Testis (tissue), 3 donors: ENCODE results near the gene OCSTAMP. TPM values are rescaled to one million over a fixed set of nuclear protein-coding genes. Genes with fewer than 3 reads are reported as not detected.

Experiments used
- DNase-seq: peaks from one replicate; pipeline ENCODE4 v3.0.0-alpha.2; 2019
- H3K27ac ChIP-seq, 2 donors: fragments of 200-600 bp; sonication (generic); one replicate each; pipeline ENCODE4 v1.5.1; 2019
- H3K27me3 ChIP-seq: fragments of 200-600 bp; sonication (generic); one replicate; pipeline ENCODE4 v1.5.1; 2019
- H3K36me3 ChIP-seq: fragments of 200-600 bp; sonication (generic); one replicate; pipeline ENCODE4 v1.5.1; 2017; ENCODE audit warnings: low read depth; ENCODE audit errors: missing control alignments
- H3K4me1 ChIP-seq: fragments of 200-600 bp; sonication (generic); one replicate; pipeline ENCODE4 v1.5.1; 2019
- H3K4me3 ChIP-seq, 2 donors: fragments of 200-600 bp; sonication (generic); one replicate each; pipeline ENCODE4 v1.5.1; 2017 to 2019
- H3K9me3 ChIP-seq: fragments of 200-600 bp; sonication (generic); one replicate; pipeline ENCODE4 v1.5.1; 2017
- CTCF ChIP-seq, 3 experiments: fragments of 450-650 bp in 2 of 3; fragments of 200-600 bp in 1 of 3; sonication (generic) in 1 of 3; IDR thresholded peaks; one replicate each; pipeline ENCODE4 v1.5.1; 2016 to 2019; ENCODE audit warnings: antibody characterized with exemption in 3 of 3, mild to moderate bottlenecking in 2 of 3, moderate library complexity in 1 of 3
- POLR2A ChIP-seq: fragments of 450-650 bp; IDR thresholded peaks from one replicate; pipeline ENCODE4 v1.6.1; 2017; ENCODE audit warnings: antibody characterized with exemption, mild to moderate bottlenecking, moderate library complexity
- WGBS, 2 donors: methylation state at CpG; one replicate each; pipeline ENCODE4 v1.1.5; 2018; 5-methylcytosine and 5-hydroxymethylcytosine counted together
- intact Hi-C: fragments of 100-400 bp; cut with DNase I; formaldehyde crosslinking; loops from one replicate; pipeline ENCODE4 v1.15.1; 2023; ENCODE audit warnings: low total_unique reads
- polyA plus RNA-seq: library from polyadenylated mRNA; stranded (reverse); fragments of 350-450 nt; fragmentation: Illumina TruSeq; extraction: RNeasy Lipid Tissue Mini Kit (QIAGEN cat#74804); gene quantifications from one replicate; pipeline ENCODE4 v1.2.3, GENCODE V29; 2014; ENCODE audit warnings: low read depth, low replicate concordance; ENCODE audit not compliant: insufficient read depth
- total RNA-seq, 2 donors: library from RNA; depleted of rRNA; stranded (reverse); fragments of >200 nt; gene quantifications; one replicate each; pipeline ENCODE4 v1.2.3, GENCODE V29; 2016

OCSTAMP gene
- total and polyA plus RNA-seq, 3 donors from 2014 or later, result 0.25 to 0.56 TPM; not detected in 1

GRCh38 chr20:46546298-46546697, 4.2 kb downstream of the OCSTAMP start:
- TF ChIP-seq CTCF (IDR thresholded peaks at IDR 0.05) (no peak), POLR2A (no peak)
- Histone ChIP-seq H3K4me1 (peaks cover 11% of the 10 kb centered on the region), H3K27ac (no peak overlapping the region), H3K27me3 (no peaks in the 10 kb centered on the region), H3K9me3 (no peaks in the 10 kb centered on the region), H3K4me3 (no peak overlapping the region), H3K36me3 (no peaks in the 10 kb centered on the region)
- DNase-seq, result peak; percentile 65
- WGBS, 2 donors, result 65 to 66% methylated on average over 3 of the region's 3 CpGs
- intact Hi-C loops, result no loop called here

GRCh38 chr20:46545827-46546138, 4.7 kb downstream of the OCSTAMP start:
- Histone ChIP-seq H3K9me3 (no peaks in the 10 kb centered on the region), H3K27me3 (no peaks in the 10 kb centered on the region), H3K36me3 (no peaks in the 10 kb centered on the region), H3K27ac (no peak overlapping the region), H3K4me1 (peaks cover 11% of the 10 kb centered on the region), H3K4me3 (no peak overlapping the region)
- 87% methylated on average over 9 of the region's 9 CpGs; no CpG with 5 or more reads in 1 of the 2 donors for WGBS, 2 donors
- intact Hi-C loops, result no loop called here
- TF ChIP-seq CTCF (IDR thresholded peaks at IDR 0.05) (no peak), POLR2A (no peak)
- no peak for DNase-seq

GRCh38 chr20:46545077-46545826, 5.2 kb downstream of the OCSTAMP start:
- no peak for DNase-seq
- Histone ChIP-seq H3K4me3 (no peak overlapping the region), H3K27me3 (no peaks in the 10 kb centered on the region), H3K9me3 (no peaks in the 10 kb centered on the region), H3K27ac (no peak overlapping the region), H3K4me1 (peaks cover 11% of the 10 kb centered on the region), H3K36me3 (no peaks in the 10 kb centered on the region)
- TF ChIP-seq CTCF (IDR thresholded peaks at IDR 0.05), result no peak
- TF ChIP-seq POLR2A, result no peak
- intact Hi-C loops, result no loop called here
- WGBS, 2 donors, result 86 to 89% methylated on average over 10 to 14 of the region's 14 CpGs

GRCh38 chr20:46544576-46544975, 5.9 kb downstream of the OCSTAMP start:
- no peaks in the 10 kb centered on the region for H3K36me3 ChIP-seq
- TF ChIP-seq CTCF (IDR thresholded peaks at IDR 0.05) (no peak), POLR2A (no peak)
- no peak for DNase-seq
- no peak overlapping the region for H3K4me3 ChIP-seq
- intact Hi-C loops, result no loop called here
- peaks cover 11% of the 10 kb centered on the region for H3K4me1 ChIP-seq
- no peaks in the 10 kb centered on the region for H3K9me3 ChIP-seq
- H3K27me3 ChIP-seq, result no peaks in the 10 kb centered on the region
- H3K27ac ChIP-seq, result no peak overlapping the region
- WGBS, 2 donors, result 85 to 91% methylated on average over 3 of the region's 3 CpGs

GRCh38 chr20:46543959-46544358, 6.5 kb downstream of the OCSTAMP start:
- Histone ChIP-seq H3K27ac (no peak overlapping the region), H3K9me3 (no peaks in the 10 kb centered on the region), H3K27me3 (no peaks in the 10 kb centered on the region), H3K4me1 (peaks cover 11% of the 10 kb centered on the region), H3K4me3 (no peak overlapping the region), H3K36me3 (no peaks in the 10 kb centered on the region)
- TF ChIP-seq CTCF (IDR thresholded peaks at IDR 0.05), result no peak
- TF ChIP-seq POLR2A, result no peak
- DNase-seq, result no peak
- WGBS, 2 donors, result 30 to 36% methylated on average over 1 of the region's 1 CpG
- intact Hi-C loops, result no loop called here
